NCI-H1417 (cell line): Measurements from ENCODE around the gene FAM236C.
"Not testable (repeated sequence)": the region's sequence is repeated elsewhere in the genome, so short reads cannot be mapped to it uniquely, and the experiment has no call there.

ENCODE experiments used
- DNase-seq, 3 experiments: peaks; one replicate each; lab custom pipeline; 2025; lab: John Stamatoyannopoulos, UW

Gene FAM236C

DNA sequence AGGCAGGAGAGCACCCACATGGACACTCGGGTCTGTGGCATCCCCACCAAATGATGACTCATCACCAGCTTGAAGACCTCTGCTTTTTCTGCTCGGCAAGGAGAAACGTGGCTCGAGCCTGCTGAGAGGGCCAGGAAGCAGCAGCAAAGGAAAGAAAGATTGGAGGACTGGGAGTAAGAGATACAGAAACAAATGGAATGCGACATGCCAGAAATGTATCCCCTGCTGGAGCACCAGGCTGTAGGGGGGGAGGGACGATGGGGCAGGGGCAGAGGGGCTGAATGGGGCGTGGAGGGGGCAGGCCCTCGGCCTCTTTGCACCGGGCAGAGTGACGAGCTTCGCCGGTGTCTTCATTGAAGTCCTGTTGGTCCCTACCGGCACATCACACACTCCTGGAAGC lies at the start of gene FAM236C:
FAM236C (plus strand) TSS at position 301 of the 400 bp plus-strand sequence. CDS start 100 bp downstream, outside the sequence.
- DNase-seq: not testable (repeated sequence)

GRCh38 chrX:72882898-72883297 lies 29.5 kb upstream of the FAM236C start:
- not testable (repeated sequence) for DNase-seq

- not testable (repeated sequence) for DNase-seq
Observed at GRCh38 chrX:72889740-72890139, 22.7 kb upstream of the FAM236C start.

GRCh38 chrX:72916096-72916495 lies 3.7 kb downstream of the FAM236C start:
- not testable (repeated sequence) for DNase-seq

GRCh38 chrX:72932283-72932682 lies 19.9 kb downstream of the FAM236C start:
- DNase-seq: not testable (repeated sequence)

DNA sequence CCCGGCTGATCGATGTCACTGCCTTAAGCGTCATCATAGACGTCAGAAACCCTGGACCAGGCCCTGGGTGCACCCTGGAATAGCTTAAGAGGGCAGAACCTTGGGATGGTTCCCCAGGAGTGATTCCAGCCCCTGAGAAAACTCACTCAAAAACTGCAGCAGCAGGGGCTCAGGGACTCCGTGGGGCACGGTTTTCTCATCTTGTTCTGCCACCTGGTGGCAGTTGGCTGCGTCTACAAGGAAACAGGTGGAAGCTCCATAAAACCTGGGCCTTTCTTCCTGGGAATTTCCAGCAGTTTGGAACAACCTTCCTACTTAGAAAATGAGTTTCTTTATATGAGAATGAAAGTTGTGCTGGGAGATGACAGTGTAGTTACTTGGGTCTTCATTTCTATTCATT lies 24.0 kb downstream of the FAM236C start:
- DNase-seq: not testable (repeated sequence)

DNA sequence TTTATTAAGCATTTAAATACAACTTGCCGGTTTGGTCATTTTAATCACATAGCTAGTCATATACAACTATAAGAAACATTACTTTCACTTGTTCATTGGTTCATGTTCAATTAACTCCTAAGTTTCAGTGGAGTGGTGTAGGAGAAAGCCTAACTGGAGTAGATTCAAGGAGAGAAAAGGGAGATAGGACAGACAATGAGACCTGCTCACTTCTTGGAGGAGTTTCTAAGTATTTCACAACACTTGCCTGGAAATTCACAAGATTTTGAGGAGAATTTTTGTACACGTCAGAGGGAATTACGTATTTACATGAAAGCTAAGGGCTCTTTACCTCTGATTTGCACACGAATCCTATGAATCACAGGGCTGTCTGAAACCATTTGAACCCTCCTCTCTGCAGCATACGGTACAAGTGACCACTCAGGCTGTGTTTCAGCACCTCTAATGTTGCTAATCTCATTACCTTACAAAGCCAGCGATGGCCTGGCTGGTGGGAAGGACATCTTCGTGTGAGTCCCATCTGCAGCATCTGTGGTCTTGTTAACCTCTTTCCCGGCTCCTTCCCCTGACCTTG lies 24.6 kb downstream of the FAM236C start:
- not testable (repeated sequence) for DNase-seq

DNA sequence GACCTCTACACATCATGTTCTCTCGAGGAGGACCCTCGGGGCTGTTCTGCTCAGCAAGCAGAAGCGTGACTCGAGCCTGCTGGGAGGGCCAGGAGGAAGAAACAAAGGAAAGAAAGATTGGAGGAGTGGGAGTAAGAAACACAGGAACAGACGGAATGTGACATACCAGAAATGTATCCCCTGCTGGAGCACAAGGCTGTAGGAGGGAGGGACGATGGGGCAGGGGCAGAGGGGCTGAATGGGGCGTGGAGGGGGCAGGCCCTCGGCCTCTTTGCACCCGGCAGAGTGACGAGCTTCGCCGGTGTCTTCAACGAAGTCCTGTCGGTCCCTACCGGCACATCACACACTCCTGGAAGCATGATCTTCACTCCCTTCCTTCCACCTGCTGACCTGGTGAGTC lies 25.5 kb downstream of the FAM236C start, which contains the start of gene FAM236A:
FAM236A (plus strand) TSS at position 301 of the 400 bp plus-strand sequence; CDS start at position 358, 57 bp downstream.
- not testable (repeated sequence) for DNase-seq

- DNase-seq: not testable (repeated sequence)
Observed at GRCh38 chrX:72942272-72942671, 29.9 kb downstream of the FAM236C start.

DNA sequence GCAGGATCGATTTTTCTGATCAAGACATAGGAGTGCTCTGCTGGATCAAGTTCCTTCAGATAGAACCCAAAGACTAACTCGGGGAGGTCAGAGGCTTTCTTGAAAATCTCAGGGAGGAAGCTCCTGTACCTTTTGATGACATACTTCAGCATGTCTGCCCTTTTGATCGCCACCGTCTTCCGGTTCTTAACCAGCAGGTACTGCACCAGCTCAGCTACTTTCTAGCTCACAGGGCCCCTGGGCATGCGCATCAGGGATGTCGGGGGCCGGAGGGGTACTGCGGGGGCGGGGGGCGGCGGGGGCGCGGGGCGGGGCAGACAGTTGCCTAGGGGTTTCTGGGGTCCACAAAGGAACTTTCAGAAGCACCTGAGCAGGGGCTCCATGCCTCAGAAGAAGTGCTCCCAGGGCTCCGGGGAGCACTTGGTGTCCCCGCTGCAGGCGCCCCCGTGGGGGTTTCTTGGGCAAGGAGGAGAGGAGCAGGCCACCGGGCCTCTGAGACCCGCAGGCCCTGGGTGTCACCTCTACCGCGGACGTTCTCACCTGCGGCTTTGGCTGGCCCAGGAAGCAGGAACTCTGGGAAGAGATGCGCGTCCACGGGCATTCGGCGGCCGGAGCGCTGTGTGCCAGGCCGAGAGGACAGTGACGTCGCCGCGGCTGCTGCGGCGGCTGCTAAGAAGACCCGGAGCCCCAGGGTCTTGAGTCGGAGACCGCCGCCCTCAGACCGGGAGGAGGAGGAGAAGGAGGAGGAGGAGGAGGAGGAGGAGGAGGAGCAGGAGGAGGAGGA lies 30.8 kb downstream of the FAM236C start:
- DNase-seq: not testable (repeated sequence)

DNA sequence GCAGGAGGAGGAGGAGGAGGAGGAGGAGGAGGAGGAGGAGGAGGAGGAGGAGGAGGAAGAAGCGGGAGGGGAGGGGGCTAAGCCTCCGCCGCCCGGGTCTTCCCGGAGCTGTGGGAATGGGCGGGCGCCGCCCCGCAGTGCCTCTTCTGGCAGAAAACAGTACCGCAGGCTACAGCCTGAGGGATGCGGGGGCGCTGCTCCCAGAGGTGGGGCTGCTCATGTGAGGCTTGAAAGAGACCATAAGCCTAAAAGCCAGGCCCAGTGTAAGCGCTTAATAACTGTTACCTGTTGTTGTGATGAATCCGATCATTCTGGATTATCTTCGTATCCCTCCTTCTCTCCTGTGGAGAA lies 31.4 kb downstream of the FAM236C start, which contains the start of gene DMRTC1:
DMRTC1 (minus strand) TSS at position 19 of the 351 bp plus-strand sequence. CDS start 68,143 bp downstream, outside the sequence.
- not testable (repeated sequence) for DNase-seq

GRCh38 chrX:72959971-72960370 lies 47.6 kb downstream of the FAM236C start:
- DNase-seq: not testable (repeated sequence)
